HEK293 (cell line): Measurements from ENCODE around the gene FAM174A.

Experiments
- CTCF ChIA-PET: fragments of 350-600 bp; formaldehyde crosslinking; extraction: SDS; loops from one replicate; lab custom pipeline; 2021; ENCODE audit warnings: antibody characterized with exemption; lab: Yijun Ruan, JAX
- POLR2A ChIA-PET: fragments of 300-600 bp; formaldehyde crosslinking; extraction: SDS; loops from one replicate; lab custom pipeline; 2020; ENCODE audit warnings: antibody characterized with exemption, inconsistent platforms; lab: Yijun Ruan, JAX
- H3K27ac ChIP-seq: fragments of 200-500 bp; sonication (Bioruptor generic); 2 replicates; pipeline ENCODE4 v1.5.1; 2014; ENCODE audit warnings: low read depth, low read length, control low read depth, inconsistent platforms; ENCODE audit errors: extremely low read depth
- H3K36me3 ChIP-seq, 2 experiments: fragments of 200-500 bp in 1 of 2; sonication (Bioruptor generic) in 1 of 2; 1 replicate in 1 of 2; 2 replicates in 1 of 2; pipeline ENCODE4 v1.5.1; 2014 to 2017; ENCODE audit warnings: inconsistent platforms in 2 of 2, low read length in 2 of 2; ENCODE audit not compliant: control insufficient read depth in 2 of 2, insufficient read depth in 1 of 2
- H3K4me1 ChIP-seq: fragments of 200-500 bp; sonication (Bioruptor generic); 2 replicates; pipeline ENCODE4 v1.5.1; 2014; ENCODE audit warnings: mild to moderate bottlenecking, low read length, inconsistent platforms; ENCODE audit not compliant: control insufficient read depth, insufficient read depth
- H3K4me3 ChIP-seq: 2 replicates; pipeline ENCODE4 v1.5.1; 2011; ENCODE audit warnings: low read depth, mild to moderate bottlenecking, control low read depth, low read length, moderate library complexity
- H3K9me3 ChIP-seq: fragments of 200-500 bp; sonication (Bioruptor generic); 2 replicates; pipeline ENCODE4 v1.5.1; 2014; ENCODE audit warnings: low read depth, low read length, inconsistent platforms; ENCODE audit not compliant: control insufficient read depth, insufficient read depth
- GLIS1 ChIP-seq: fragments of 450-650 bp; formaldehyde crosslinking; IDR thresholded peaks from 2 replicates; pipeline ENCODE4 v1.5.1; 2016; ENCODE audit warnings: missing biosample characterization, missing genetic modification characterization
- SALL2 ChIP-seq: fragments of 450-650 bp; formaldehyde crosslinking; IDR thresholded peaks from 2 replicates; pipeline ENCODE4 v1.5.0; 2017; ENCODE audit warnings: missing biosample characterization, mild to moderate bottlenecking, missing genetic modification characterization, borderline replicate concordance
- SP3 ChIP-seq: fragments of 450-650 bp; formaldehyde crosslinking; IDR thresholded peaks from 2 replicates; pipeline ENCODE4 v1.5.1; 2016; ENCODE audit warnings: missing biosample characterization, missing genetic modification characterization
- YY1 ChIP-seq: fragments of 450-650 bp; formaldehyde crosslinking; IDR thresholded peaks from 2 replicates; pipeline ENCODE4 v1.5.1; 2018; ENCODE audit warnings: missing biosample characterization, missing genetic modification characterization
- ZBTB7A ChIP-seq: fragments of 450-650 bp; formaldehyde crosslinking; IDR thresholded peaks from 2 replicates; pipeline ENCODE4 v1.5.1; 2016; ENCODE audit warnings: low read depth, missing biosample characterization, missing genetic modification characterization
- ZEB2 ChIP-seq: fragments of 450-650 bp; formaldehyde crosslinking; IDR thresholded peaks from 2 replicates; pipeline ENCODE4 v1.5.1; 2016; ENCODE audit warnings: missing biosample characterization, missing genetic modification characterization
- ZFP41 ChIP-seq: fragments of 450-650 bp; formaldehyde crosslinking; IDR thresholded peaks from 2 replicates; pipeline ENCODE4 v1.5.1; 2016; ENCODE audit warnings: missing biosample characterization, missing genetic modification characterization, borderline replicate concordance
- ZNF121 ChIP-seq: fragments of 450-650 bp; formaldehyde crosslinking; IDR thresholded peaks from 2 replicates; pipeline ENCODE4 v1.5.1; 2016; ENCODE audit warnings: missing biosample characterization, missing genetic modification characterization
- ZNF140 ChIP-seq: fragments of 450-650 bp; formaldehyde crosslinking; IDR thresholded peaks from 2 replicates; pipeline ENCODE4 v1.5.1; 2016; ENCODE audit warnings: missing biosample characterization, missing genetic modification characterization
- ZNF501 ChIP-seq: fragments of 450-650 bp; formaldehyde crosslinking; IDR thresholded peaks from 2 replicates; pipeline ENCODE4 v1.5.1; 2016; ENCODE audit warnings: missing biosample characterization, missing genetic modification characterization
- ZNF514 ChIP-seq: fragments of 450-650 bp; formaldehyde crosslinking; IDR thresholded peaks from 2 replicates; pipeline ENCODE4 v1.5.1; 2016; ENCODE audit warnings: missing biosample characterization, missing genetic modification characterization
- ZNF529 ChIP-seq: fragments of 450-650 bp; formaldehyde crosslinking; IDR thresholded peaks from 2 replicates; pipeline ENCODE4 v1.5.1; 2017; ENCODE audit warnings: missing genetic modification characterization, missing biosample characterization; ENCODE audit not compliant: insufficient replicate concordance
- ZNF549 ChIP-seq: fragments of 450-650 bp; IDR thresholded peaks from 2 replicates; pipeline ENCODE4 v1.5.1; 2018; ENCODE audit warnings: missing biosample characterization, missing genetic modification characterization, mild to moderate bottlenecking, inconsistent platforms, moderate library complexity
- ZNF777 ChIP-seq: fragments of 450-650 bp; formaldehyde crosslinking; IDR thresholded peaks from 2 replicates; pipeline ENCODE4 v1.5.1; 2017; ENCODE audit warnings: missing biosample characterization, missing genetic modification characterization, borderline replicate concordance
- TF ChIP-seq, protein P1 (sequence below): fragments of 450-650 bp; formaldehyde crosslinking; IDR thresholded peaks from 2 replicates; pipeline ENCODE4 v1.5.1; 2016; ENCODE audit warnings: missing biosample characterization, missing genetic modification characterization, low read depth
- TF ChIP-seq, protein P2 (sequence below): sonication (generic); formaldehyde crosslinking; IDR thresholded peaks from 2 replicates; pipeline ENCODE4 v1.8.1; 2022; ENCODE audit warnings: mild to moderate bottlenecking, moderate library complexity, missing genetic modification reagents
- TF ChIP-seq, protein P3 (sequence below): fragments of 450-650 bp; formaldehyde crosslinking; IDR thresholded peaks from 2 replicates; pipeline ENCODE4 v1.5.1; 2016; ENCODE audit warnings: missing biosample characterization, missing genetic modification characterization
- TF ChIP-seq, protein P4 (sequence below): fragments of 450-650 bp; formaldehyde crosslinking; IDR thresholded peaks from 2 replicates; pipeline ENCODE4 v1.5.1; 2016; ENCODE audit warnings: missing biosample characterization, missing genetic modification characterization
- TF ChIP-seq, protein P5 (sequence below): fragments of 450-650 bp; formaldehyde crosslinking; optimal IDR thresholded peaks from 2 replicates; pipeline ENCODE3; 2016; ENCODE audit warnings: missing biosample characterization, mild to moderate bottlenecking, missing genetic modification characterization
- TF ChIP-seq, protein P6 (sequence below): fragments of 450-650 bp; formaldehyde crosslinking; conservative IDR thresholded peaks from 2 replicates; pipeline ENCODE4 v1.5.1; 2016; ENCODE audit warnings: low read depth, missing biosample characterization, missing genetic modification characterization

Gene FAM174A

DNA sequence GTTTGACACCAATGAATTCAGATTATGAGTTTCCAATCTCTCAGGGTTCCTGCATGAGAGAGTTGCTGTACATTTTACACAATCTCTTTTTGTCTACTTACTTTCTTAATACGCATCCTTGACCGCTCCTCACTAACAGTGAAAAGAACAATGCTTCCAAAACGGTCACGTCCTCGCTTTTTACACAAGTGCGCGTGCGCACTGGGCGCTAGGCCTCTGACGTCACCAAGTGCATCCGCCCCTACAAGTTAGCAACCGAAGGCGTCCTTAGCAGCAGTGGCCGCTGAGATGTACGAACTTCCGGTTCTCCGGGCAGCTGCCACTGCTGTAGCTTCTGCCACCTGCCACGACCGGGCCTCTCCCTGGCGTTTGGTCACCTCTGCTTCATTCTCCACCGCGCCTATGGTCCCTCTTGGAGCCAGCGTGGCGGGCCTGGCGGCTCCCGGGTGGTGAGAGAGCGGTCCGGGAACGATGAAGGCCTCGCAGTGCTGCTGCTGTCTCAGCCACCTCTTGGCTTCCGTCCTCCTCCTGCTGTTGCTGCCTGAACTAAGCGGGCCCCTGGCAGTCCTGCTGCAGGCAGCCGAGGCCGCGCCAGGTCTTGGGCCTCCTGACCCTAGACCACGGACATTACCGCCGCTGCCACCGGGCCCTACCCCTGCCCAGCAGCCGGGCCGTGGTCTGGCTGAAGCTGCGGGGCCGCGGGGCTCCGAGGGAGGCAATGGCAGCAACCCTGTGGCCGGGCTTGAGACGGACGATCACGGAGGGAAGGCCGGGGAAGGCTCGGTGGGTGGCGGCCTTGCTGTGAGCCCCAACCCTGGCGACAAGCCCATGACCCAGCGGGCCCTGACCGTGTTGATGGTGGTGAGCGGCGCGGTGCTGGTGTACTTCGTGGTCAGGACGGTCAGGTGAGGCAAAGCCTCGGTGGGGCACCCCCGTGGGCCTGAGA is at the start of gene FAM174A:
FAM174A (plus strand) TSS at position 315 of the 946 bp plus-strand sequence; CDS start at position 472, 157 bp downstream.
- H3K4me3 ChIP-seq, result peak within 1 kb of the TSS; percentile 52
- ChIA-PET CTCF (no interaction called here), POLR2A (interaction anchor here (0.6 kb wide), 1 partner anchor 274 kb away, joined by 5 read pairs; no protein-coding TSS in a partner anchor)
- TF ChIP-seq, protein P1, sequence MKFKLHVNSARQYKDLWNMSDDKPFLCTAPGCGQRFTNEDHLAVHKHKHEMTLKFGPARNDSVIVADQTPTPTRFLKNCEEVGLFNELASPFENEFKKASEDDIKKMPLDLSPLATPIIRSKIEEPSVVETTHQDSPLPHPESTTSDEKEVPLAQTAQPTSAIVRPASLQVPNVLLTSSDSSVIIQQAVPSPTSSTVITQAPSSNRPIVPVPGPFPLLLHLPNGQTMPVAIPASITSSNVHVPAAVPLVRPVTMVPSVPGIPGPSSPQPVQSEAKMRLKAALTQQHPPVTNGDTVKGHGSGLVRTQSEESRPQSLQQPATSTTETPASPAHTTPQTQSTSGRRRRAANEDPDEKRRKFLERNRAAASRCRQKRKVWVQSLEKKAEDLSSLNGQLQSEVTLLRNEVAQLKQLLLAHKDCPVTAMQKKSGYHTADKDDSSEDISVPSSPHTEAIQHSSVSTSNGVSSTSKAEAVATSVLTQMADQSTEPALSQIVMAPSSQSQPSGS, result peak; percentile 98
- TF ChIP-seq ZNF501 (tag by site-specific recombination), result peak; percentile 76
- 0 out of 2 replicates have a peak, but pooled peaks have one; percentile 13 for TF ChIP-seq YY1 (tag by site-specific recombination)
- TF ChIP-seq ZEB2, result no peak
- peak; percentile 28 for TF ChIP-seq GLIS1 (tag by site-specific recombination)
- TF ChIP-seq, protein P2, sequence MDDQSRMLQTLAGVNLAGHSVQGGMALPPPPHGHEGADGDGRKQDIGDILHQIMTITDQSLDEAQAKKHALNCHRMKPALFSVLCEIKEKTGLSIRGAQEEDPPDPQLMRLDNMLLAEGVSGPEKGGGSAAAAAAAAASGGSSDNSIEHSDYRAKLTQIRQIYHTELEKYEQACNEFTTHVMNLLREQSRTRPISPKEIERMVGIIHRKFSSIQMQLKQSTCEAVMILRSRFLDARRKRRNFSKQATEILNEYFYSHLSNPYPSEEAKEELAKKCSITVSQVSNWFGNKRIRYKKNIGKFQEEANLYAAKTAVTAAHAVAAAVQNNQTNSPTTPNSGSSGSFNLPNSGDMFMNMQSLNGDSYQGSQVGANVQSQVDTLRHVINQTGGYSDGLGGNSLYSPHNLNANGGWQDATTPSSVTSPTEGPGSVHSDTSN, result 0 out of 2 replicates have a peak, but pooled peaks have one; percentile 69
- TF ChIP-seq, protein P3, sequence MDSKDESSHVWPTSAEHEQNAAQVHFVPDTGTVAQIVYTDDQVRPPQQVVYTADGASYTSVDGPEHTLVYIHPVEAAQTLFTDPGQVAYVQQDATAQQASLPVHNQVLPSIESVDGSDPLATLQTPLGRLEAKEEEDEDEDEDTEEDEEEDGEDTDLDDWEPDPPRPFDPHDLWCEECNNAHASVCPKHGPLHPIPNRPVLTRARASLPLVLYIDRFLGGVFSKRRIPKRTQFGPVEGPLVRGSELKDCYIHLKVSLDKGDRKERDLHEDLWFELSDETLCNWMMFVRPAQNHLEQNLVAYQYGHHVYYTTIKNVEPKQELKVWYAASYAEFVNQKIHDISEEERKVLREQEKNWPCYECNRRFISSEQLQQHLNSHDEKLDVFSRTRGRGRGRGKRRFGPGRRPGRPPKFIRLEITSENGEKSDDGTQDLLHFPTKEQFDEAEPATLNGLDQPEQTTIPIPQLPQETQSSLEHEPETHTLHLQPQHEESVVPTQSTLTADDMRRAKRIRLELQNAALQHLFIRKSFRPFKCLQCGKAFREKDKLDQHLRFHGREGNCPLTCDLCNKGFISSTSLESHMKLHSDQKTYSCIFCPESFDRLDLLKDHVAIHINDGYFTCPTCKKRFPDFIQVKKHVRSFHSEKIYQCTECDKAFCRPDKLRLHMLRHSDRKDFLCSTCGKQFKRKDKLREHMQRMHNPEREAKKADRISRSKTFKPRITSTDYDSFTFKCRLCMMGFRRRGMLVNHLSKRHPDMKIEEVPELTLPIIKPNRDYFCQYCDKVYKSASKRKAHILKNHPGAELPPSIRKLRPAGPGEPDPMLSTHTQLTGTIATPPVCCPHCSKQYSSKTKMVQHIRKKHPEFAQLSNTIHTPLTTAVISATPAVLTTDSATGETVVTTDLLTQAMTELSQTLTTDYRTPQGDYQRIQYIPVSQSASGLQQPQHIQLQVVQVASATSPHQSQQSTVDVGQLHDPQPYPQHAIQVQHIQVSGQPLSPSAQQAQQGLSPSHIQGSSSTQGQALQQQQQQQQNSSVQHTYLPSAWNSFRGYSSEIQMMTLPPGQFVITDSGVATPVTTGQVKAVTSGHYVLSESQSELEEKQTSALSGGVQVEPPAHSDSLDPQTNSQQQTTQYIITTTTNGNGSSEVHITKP (tag by site-specific recombination), result peak; percentile 93
- no peak for TF ChIP-seq ZNF529 (tag by site-specific recombination)
- TF ChIP-seq, protein P4, sequence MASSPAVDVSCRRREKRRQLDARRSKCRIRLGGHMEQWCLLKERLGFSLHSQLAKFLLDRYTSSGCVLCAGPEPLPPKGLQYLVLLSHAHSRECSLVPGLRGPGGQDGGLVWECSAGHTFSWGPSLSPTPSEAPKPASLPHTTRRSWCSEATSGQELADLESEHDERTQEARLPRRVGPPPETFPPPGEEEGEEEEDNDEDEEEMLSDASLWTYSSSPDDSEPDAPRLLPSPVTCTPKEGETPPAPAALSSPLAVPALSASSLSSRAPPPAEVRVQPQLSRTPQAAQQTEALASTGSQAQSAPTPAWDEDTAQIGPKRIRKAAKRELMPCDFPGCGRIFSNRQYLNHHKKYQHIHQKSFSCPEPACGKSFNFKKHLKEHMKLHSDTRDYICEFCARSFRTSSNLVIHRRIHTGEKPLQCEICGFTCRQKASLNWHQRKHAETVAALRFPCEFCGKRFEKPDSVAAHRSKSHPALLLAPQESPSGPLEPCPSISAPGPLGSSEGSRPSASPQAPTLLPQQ (tag by site-specific recombination), result peak; percentile 14; the same call in 1 of the 2 replicates
- TF ChIP-seq ZNF777 (tag by site-specific recombination), result peak; percentile 64; the same call in 1 of the 2 replicates
- no peak for TF ChIP-seq ZNF140 (tag by site-specific recombination)
- peak; percentile 18; the same call in 1 of the 2 replicates for TF ChIP-seq SP3
- no peak for TF ChIP-seq ZNF514 (tag by site-specific recombination)
- TF ChIP-seq, protein P5, sequence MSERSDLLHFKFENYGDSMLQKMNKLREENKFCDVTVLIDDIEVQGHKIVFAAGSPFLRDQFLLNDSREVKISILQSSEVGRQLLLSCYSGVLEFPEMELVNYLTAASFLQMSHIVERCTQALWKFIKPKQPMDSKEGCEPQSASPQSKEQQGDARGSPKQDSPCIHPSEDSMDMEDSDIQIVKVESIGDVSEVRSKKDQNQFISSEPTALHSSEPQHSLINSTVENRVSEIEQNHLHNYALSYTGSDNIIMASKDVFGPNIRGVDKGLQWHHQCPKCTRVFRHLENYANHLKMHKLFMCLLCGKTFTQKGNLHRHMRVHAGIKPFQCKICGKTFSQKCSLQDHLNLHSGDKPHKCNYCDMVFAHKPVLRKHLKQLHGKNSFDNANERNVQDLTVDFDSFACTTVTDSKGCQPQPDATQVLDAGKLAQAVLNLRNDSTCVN (tag by site-specific recombination), result peak; percentile 23
- no peak for TF ChIP-seq SALL2 (tag by site-specific recombination)
- TF ChIP-seq ZBTB7A (tag by site-specific recombination), result no peak
- no peak for TF ChIP-seq ZNF549
- TF ChIP-seq ZNF121 (tag by site-specific recombination), result no peak
- TF ChIP-seq, protein P6, sequence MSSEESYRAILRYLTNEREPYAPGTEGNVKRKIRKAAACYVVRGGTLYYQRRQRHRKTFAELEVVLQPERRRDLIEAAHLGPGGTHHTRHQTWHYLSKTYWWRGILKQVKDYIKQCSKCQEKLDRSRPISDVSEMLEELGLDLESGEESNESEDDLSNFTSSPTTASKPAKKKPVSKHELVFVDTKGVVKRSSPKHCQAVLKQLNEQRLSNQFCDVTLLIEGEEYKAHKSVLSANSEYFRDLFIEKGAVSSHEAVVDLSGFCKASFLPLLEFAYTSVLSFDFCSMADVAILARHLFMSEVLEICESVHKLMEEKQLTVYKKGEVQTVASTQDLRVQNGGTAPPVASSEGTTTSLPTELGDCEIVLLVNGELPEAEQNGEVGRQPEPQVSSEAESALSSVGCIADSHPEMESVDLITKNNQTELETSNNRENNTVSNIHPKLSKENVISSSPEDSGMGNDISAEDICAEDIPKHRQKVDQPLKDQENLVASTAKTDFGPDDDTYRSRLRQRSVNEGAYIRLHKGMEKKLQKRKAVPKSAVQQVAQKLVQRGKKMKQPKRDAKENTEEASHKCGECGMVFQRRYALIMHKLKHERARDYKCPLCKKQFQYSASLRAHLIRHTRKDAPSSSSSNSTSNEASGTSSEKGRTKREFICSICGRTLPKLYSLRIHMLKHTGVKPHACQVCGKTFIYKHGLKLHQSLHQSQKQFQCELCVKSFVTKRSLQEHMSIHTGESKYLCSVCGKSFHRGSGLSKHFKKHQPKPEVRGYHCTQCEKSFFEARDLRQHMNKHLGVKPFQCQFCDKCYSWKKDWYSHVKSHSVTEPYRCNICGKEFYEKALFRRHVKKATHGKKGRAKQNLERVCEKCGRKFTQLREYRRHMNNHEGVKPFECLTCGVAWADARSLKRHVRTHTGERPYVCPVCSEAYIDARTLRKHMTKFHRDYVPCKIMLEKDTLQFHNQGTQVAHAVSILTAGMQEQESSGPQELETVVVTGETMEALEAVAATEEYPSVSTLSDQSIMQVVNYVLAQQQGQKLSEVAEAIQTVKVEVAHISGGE, result peak; percentile 90
- no peak for TF ChIP-seq ZFP41 (tag by site-specific recombination)

More for the DNA sequence above, at the start of gene FAM174A:
- Histone ChIP-seq H3K27ac (peak within 1 kb of the TSS; percentile 45; the same call in 1 of the 2 replicates), H3K36me3 (no peaks in the 10 kb centered on the region), H3K9me3 (no peaks in the 10 kb centered on the region; the same call in 1 of the 2 replicates), H3K4me1 (no peaks in the 10 kb centered on the region)
